ENCODE measurements around the gene CDC16. TPM values are rescaled to one million over a fixed set of nuclear protein-coding genes. Genes with fewer than 3 reads are reported as not detected.

Gene CDC16
- total and polyA plus RNA-seq, 2 of the 8 experiments (the other 6 are each of a cell fraction or from before 2014, with no cell fraction given) = 42.5 to 83.4 TPM

GRCh38 chr13:114268344-114269280 is 33.9 kb downstream of the CDC16 start:
- Histone ChIP-seq H2BK20ac (ENCODE audit: low read length) (no peak overlapping the region), H2AK5ac (ENCODE audit: low read depth, low read length) (no peak overlapping the region), H3K27ac (ENCODE audit: low read depth, low read length) (no peak overlapping the region), H3K4ac (replicated peaks; ENCODE audit: insufficient read length, low read depth, low read length) (no peak overlapping the region), H2BK5ac (ENCODE audit: low read depth, low read length) (no peak overlapping the region), H3K79me1 (ENCODE audit: low read depth, low read length) (no peaks in the 10 kb centered on the region), H3K9me3 (ENCODE audit: insufficient read depth in 2 of 2, low read depth in 1 of 2, low read length in 1 of 2) (no peaks in the 10 kb centered on the region), H3K23me2 (ENCODE audit: low read depth, low read length) (no peaks in the 10 kb centered on the region), H4K91ac (replicated peaks; ENCODE audit: insufficient read length, low read length) (no peak overlapping the region), H3K4me3 (ENCODE audit: extremely low read depth in 1 of 4, insufficient read depth in 2 of 4, low read depth in 3 of 4, low read length in 4 of 4) (no peak overlapping the region), H3K27me3 (replicated peaks in 1 of 4; ENCODE audit: control insufficient read depth in 3 of 4, extremely low read depth in 1 of 4, insufficient read depth in 3 of 4, low read length in 3 of 4) (no peaks in the 10 kb centered on the region), H3K9ac (replicated peaks in 1 of 4; ENCODE audit: extremely low read depth in 1 of 4, low read depth in 3 of 4, low read length in 3 of 4) (no peak overlapping the region), H3K18ac (ENCODE audit: extremely low read depth, low read length) (no peak overlapping the region), H2BK15ac (ENCODE audit: low read length) (no peak overlapping the region), H4K5ac (ENCODE audit: insufficient read length, low read depth, low read length) (no peak overlapping the region), H3K36me3 (ENCODE audit: control insufficient read depth in 2 of 4, insufficient read depth in 4 of 4, low read length in 3 of 4) (peaks cover 14 to 82% (median 59%) of the 10 kb centered on the region in 4 experiments; a peak in 7 of 8 replicates), H2AFZ (ENCODE audit: low read length) (no peak overlapping the region), H2BK120ac (replicated peaks; ENCODE audit: low read depth, low read length) (no peak overlapping the region), H4K20me1 (replicated peaks in 1 of 2; ENCODE audit: control insufficient read depth in 1 of 2, insufficient read depth in 2 of 2, low read length in 2 of 2) (peaks cover 4 to 5% of the 10 kb centered on the region in 2 experiments), H4K8ac (ENCODE audit: extremely low read depth, insufficient read depth, low read length) (no peak overlapping the region), H2BK12ac (ENCODE audit: low read depth, low read length) (no peak overlapping the region), H3K4me2 (ENCODE audit: insufficient read depth in 1 of 2, low read depth in 2 of 2, low read length in 2 of 2) (no peak overlapping the region), H3K4me1 (replicated peaks in 1 of 4; ENCODE audit: control insufficient read depth in 3 of 4, insufficient read depth in 4 of 4, low read length in 3 of 4) (no peaks in the 10 kb centered on the region), H3K79me2 (ENCODE audit: control insufficient read depth in 1 of 2, insufficient read depth in 2 of 2, low read length in 2 of 2) (no peaks in the 10 kb centered on the region), H3K14ac (ENCODE audit: insufficient read length) (no peak overlapping the region), H3K56ac (replicated peaks; ENCODE audit: insufficient read length, low read depth, low read length) (no peak overlapping the region), H3K23ac (ENCODE audit: insufficient read length) (no peak overlapping the region)
- ChIA-PET CTCF (ENCODE audit: partially characterized antibody) (interaction anchor here (1.1 kb wide), 1 partner anchor 68 kb away, joined by 7 read pairs; no protein-coding TSS in a partner anchor), POLR2A (ENCODE audit: partially characterized antibody) (interaction anchor here (0.7 to 7.2 kb wide), 7 partner anchors 9 to 41 kb away, joined by 3 to 44 read pairs (median 4); no protein-coding TSS in a partner anchor)
- DNase-seq (ENCODE audit: low read depth in 1 of 2, low spot score in 2 of 2) = no peak
- FAIRE-seq = no peak
- 97% methylated on average over 6 of the region's 6 CpGs; no CpG with 5 or more reads in 1 of the 2 experiments for WGBS, 2 experiments (ENCODE audit: extremely low coverage in 1 of 2, insufficient coverage in 1 of 2, insufficient read length in 1 of 2, insufficient replicate concordance in 2 of 2, low coverage in 1 of 2, low lambda C conversion rate in 2 of 2, missing lambda C conversion rate in 1 of 2)
- TF ChIP-seq JUN (IDR thresholded peaks at IDR 0.05; ENCODE audit: low read depth, low read length) = no peak
- no peak for TF ChIP-seq SAP30 (IDR thresholded peaks at IDR 0.05; ENCODE audit: insufficient read depth, insufficient replicate concordance, low read length)
